ENCODE data around the gene NAGA. TPM values are rescaled to one million over a fixed set of nuclear protein-coding genes. Genes with fewer than 3 reads are reported as not detected.
"Not testable (repeated sequence)": the region's sequence is repeated elsewhere in the genome, so short reads cannot be mapped to it uniquely, and the experiment has no call there.

The NAGA gene
- total and polyA plus RNA-seq, 2 of the 4 experiments (the other 2 are of a cell fraction), result 34.3 to 44.8 TPM

DNA sequence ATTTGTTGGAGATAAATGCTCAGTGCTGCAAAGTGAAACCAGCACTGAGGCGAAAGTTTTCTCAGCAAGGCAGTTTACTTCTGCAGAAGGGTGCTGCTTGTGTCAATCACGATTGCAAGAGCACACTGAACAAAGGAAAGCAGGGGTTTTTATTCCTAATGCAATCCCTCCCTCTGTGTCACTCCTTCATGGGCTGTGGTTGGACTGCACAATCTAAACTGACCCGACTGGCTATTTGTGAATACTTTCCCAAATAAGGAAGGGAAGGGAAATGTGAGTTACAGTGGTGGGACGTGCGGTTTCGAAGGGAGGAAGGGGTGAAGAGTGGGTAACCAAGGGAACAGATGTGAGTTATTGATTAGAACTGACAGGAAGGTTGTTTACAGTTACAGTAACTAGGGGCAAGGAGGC lies 44.8 kb upstream of the NAGA start:
- H4K91ac ChIP-seq (ENCODE audit: insufficient read depth, low read depth, low read length); H2BK20ac ChIP-seq (ENCODE audit: low read depth, low read length); H3K27me3 ChIP-seq (ENCODE audit: control insufficient read depth, insufficient read depth, low read length); H2AK9ac ChIP-seq (replicated peaks; ENCODE audit: low read depth, low read length, poor library complexity); H3K23ac ChIP-seq (ENCODE audit: low read depth, low read length); H4K5ac ChIP-seq (ENCODE audit: low read depth, low read length); H3K4me3 ChIP-seq (ENCODE audit: insufficient read depth, low read depth, low read length); POLR2A ChIA-PET (ENCODE audit: unreplicated experiment); CTCF ChIA-PET; H4K20me1 ChIP-seq (ENCODE audit: insufficient read depth, low read length); H2BK15ac ChIP-seq (ENCODE audit: low read depth, low read length); DNase-seq; intact Hi-C loops (cut with micrococcal nuclease); H3K4ac ChIP-seq (ENCODE audit: low read depth, low read length); H3K9me1 ChIP-seq (ENCODE audit: insufficient read depth, low read length); H3K79me1 ChIP-seq (ENCODE audit: low read depth in 1 of 2, low read length in 2 of 2); BruUV-seq (replicated peaks); H4K8ac ChIP-seq (ENCODE audit: low read depth in 2 of 2, low read length in 2 of 2); H3K9ac ChIP-seq (ENCODE audit: low read depth, low read length); H3K14ac ChIP-seq (replicated peaks; ENCODE audit: low read depth, low read length); H3K27ac ChIP-seq (ENCODE audit: insufficient read depth, low read length); H3K56ac ChIP-seq (ENCODE audit: extremely low read depth, insufficient read depth, low read length); H2BK120ac ChIP-seq (ENCODE audit: low read depth, low read length); H3K4me1 ChIP-seq (ENCODE audit: control insufficient read depth, insufficient read depth, low read length); dilution Hi-C loops (cut with HindIII; ENCODE audit: low sequenced_read_pairs, unreplicated experiment); H2AFZ ChIP-seq (replicated peaks; ENCODE audit: low read length, poor library complexity); H3K4me2 ChIP-seq (ENCODE audit: low read depth, low read length); H2AK5ac ChIP-seq (ENCODE audit: low read depth, low read length); in situ Hi-C loops (cut with MboI; ENCODE audit: low sequenced_read_pairs); H3K36me3 ChIP-seq (ENCODE audit: control insufficient read depth, insufficient read depth, low read length); H2BK5ac ChIP-seq (ENCODE audit: low read depth, low read length, poor library complexity, severe bottlenecking); ATAC-seq (ENCODE audit: low read depth); H3K18ac ChIP-seq (ENCODE audit: low read depth, low read length): not testable (repeated sequence)
- peaks cover 13% of the 10 kb centered on the region for H3K9me3 ChIP-seq (ENCODE audit: control insufficient read depth, insufficient read depth, low read length)
- 52% methylated on average over 3 of the region's 6 CpGs; no CpG with 5 or more reads in 1 of the 2 experiments for WGBS, 2 experiments (ENCODE audit: extremely low coverage in 2 of 2, insufficient read length in 1 of 2)
